Activated effector memory CD4-positive, alpha-beta T cell treated with anti-CD3 and anti-CD28 coated beads, Interleukin-2, amount 50 U/mL, for 16 hours (primary cell): ENCODE results near the gene ABHD17C.
"Not testable (repeated sequence)": the region's sequence is repeated elsewhere in the genome, so short reads cannot be mapped to it uniquely, and the experiment has no call there.

ENCODE experiments used
- DNase-seq: peaks from one replicate; pipeline ENCODE4 v3.0.0-alpha.2; 2020

ABHD17C gene

DNA sequence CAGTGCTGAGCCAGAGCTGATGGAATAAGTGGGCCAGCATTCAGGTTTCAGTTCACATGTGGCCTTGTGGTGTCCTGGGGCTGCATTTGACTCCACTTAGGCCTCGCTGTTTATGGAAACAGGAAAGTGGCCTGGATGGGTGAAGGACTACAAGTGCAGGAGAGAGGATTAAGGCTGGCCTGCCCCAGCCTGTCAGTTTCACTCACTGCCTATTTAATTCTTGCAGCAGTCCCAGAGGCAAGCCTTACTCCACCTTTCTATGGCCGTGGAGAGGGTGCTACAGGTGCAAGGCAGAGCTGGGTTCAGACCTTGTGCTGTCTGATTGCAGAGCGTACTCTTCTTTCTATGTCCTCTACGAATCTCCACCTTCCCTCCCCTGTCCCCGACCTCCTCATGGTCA lies 37.7 kb downstream of the ABHD17C start:
- no peak for DNase-seq

DNA sequence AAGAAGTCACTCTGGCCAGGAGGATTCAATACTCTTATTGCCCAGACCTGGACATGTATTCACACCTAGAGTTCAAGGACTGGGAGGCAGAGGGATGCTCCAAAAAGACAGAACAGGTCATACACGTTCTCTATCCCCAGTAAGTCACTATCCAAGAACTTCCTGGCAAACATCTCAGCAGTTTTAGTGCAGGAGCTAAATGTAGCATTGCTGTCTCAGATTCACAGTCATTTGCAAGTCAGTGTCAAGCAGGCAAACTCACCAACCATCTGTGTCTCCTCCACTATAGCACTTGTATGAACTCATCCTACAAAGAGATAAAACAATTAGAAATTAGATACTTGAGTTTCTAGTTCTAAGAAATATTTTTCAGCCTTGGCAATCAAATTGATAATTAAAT lies 38.4 kb downstream of the ABHD17C start:
- DNase-seq, result no peak

DNA sequence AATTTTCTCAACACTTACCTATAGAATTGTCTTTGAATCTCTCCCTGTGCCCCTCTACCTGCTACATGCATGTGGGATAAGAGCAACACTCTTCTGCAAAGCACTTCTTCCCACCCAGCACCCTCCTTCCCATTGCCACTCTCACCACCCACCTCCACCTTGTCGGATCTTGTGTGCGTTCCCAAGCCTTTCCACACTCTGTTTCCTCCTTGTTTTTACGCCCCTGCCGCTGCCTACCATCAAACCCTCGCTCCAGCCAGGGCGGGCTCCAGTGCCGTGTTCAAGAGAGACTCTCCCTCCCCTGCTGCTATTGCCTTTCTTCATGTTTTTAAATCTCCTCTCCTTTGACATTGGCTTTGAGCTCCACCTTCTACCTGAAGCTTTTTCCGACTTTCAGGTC lies 40.2 kb downstream of the ABHD17C start:
- no peak for DNase-seq

DNA sequence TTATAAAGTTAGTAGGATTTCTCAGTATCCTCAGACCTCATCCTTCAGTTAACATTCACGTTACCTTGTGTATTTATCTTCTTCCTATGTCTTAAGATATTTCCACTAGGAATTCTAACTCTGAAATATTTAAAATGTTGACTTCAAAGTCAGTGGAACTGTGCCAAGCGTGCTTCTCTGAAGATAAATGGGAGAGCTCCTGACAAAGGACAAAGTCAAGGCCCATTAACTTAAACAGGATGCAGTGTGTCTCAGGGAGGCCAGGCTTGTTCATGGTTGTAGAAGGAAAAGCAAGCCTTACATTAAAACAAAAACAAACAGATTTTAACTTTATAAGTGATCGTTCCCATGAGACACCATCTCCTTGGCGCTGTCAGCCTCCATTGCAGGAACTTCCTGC lies 41.5 kb downstream of the ABHD17C start:
- DNase-seq, result no peak

DNA sequence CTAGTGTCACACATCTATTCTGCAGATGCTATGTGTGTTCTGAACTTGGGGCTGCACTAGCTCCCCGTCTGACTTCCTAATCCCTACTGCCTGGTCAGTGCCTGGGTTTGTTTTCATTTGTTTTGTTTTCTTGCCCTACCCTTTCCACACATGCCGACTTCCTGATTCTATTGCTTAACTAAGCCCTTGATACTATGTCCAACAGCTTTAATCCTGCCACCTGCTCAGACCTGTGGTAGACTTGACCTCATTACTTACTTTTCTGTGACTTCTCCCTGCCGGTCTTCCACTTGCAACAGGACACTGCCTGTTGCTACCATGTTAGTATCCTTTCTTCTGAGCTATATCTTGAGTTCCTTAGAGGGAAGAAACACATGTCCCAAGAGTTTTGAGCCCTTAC lies 44.8 kb downstream of the ABHD17C start:
- no peak for DNase-seq

DNA sequence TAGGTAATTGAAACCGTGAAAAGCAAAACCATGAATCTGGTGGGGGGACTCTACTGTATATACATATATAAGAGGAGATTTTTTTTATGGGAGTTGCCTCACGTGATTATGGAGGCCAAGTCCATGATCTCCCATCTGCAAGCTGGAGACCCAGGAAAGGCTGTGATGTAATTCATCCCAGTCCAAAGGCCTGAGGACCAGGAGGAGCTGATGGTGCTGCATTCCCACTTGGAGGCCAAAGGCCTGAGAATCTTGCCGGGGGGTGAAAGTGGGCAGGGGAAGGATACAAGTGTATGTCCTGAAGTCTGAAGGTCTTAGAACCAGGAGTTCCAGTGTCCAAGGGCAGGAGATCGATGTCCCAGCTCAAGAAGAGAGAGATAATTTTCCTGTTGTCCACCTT lies 47.0 kb downstream of the ABHD17C start:
- DNase-seq, result no peak

DNA sequence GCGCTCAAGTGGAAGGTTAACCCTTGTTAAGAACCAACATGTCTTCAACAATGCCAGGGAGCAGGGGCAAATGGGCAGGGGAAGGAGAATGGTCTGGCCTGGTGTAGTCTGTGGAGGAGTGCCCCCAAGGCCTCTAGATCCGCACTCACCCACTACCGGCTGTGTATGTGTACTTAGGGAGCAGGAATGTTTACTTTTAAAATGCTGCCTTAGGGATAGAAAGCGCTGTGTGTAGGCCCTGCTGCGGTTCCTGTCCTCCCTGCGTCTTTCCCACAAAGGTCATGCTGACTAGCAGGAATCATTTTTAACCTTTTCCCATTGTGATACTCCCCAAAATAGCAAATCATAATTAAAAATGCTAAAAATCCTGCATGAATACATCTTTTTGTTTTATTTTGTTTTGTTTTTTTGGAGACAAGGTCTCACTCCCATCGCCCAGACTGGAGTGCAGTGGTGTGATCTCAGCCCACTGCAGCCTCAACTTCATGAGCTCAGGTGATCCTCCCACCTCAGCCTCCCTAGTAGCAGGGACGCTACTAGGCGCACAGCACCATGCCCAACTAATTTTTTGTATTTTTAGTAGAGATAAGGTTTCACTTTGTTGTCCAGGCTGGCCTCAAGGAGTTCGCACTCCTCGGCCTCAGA lies 48.2 kb downstream of the ABHD17C start:
- no peak for DNase-seq

DNA sequence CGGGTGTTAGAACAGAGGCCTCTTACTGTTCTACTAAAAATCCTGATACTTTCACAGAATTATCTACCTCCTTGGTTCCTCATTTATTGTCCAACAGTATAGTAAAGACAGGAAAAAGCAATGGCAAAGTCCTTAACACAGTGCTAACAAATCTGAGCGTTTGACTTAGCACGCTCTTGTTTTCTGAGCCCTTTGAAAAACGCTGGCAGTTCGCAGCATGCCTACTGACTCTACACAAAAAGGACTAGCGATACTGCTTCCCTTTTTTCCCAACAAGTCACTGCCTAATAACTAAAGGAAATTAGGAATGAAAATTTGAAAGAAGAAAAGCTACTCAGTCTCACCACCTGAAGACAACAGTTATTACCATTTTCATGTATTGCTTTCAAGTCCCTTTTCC lies 49.3 kb downstream of the ABHD17C start:
- DNase-seq, result no peak

DNA sequence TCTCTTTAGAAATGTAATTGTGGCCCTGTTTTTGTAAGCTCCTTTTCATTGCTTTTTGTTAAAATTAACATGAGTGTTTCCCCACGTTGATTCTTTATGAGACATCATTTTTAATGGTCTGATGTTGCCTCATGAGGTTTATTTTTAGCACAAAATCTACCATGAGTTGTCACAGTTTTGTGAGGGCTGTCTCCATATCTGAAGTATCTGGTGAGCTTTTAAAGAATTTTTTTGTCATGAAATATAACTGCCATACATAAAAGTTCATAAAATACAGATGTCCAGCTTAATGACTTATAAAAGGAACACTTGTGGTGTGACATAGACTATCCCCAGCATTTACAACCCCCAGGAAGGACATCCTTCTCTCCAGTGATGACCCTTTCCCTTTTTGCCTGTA lies 49.7 kb downstream of the ABHD17C start:
- no peak for DNase-seq

DNA sequence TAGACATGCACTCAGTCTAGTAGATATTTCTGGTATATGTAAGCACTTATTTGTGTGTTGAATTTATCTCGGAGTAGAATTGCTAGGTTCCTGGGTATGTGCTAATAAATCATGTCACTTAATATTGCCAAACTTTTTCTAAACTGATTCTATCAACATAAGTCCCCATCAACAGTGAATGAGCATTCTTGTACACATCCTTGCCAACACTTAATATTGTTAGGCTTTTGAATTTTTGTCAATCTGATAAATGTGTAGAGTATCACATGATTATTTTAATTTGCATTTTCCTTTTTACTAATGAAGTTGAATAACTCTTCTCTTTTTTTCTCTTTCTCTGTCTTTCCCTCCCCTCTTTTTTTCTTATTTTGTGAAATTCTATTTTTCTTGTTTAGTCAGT lies 50.8 kb downstream of the ABHD17C start:
- DNase-seq, result no peak

DNA sequence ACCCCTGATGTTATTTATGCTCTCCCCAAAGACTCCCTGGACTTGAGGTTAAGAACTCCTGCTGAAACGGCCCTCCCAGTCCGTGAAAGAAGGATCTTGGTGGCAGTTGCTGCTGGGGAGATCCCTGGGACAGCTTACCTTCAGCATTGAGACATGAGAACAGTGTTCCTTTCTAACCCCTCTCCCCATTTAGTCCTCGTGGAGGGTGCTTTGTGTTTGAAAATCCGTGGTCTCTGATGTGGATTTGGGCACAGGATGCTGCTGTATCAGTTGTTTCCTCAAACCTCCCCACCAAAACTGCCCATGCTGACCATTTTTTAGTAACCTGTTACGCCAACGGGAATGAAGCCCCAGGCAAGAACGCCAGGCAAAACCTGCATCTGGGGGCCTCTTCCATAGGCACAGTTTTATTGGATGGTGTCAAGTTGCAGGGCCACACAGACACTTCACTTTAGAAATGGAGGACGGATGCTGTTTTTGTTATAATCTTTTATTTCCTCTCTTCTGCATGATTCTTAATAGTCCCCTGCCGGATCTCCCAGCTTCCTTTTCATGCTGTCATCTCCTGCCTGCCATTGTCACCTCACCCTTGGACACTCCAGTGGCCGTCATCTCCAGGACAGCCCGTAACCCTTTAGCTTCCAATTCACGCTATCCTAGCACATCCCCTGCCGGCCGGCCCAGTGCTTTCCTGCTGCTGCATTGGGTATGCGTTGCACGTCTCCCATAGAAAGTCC lies 52.4 kb downstream of the ABHD17C start:
- DNase-seq, result no peak

DNA sequence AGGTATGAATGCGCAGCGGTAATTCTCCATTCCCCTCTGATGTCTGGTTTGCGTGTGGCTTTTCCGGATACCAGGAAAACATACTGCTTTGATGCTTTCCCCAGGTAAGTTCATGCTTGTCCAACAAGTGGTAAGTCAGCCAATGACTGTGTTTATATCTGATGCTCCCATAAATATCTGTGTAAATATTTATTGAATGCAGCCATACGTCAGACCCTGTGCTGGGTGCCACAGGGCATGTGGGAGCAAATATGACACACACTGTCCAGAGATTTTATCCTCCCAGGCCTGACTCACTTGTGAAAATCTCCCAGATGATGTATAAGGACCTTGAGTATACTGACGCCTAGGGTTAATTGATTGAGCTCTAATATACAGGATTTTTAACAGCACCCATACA lies 54.5 kb downstream of the ABHD17C start:
- no peak for DNase-seq

DNA sequence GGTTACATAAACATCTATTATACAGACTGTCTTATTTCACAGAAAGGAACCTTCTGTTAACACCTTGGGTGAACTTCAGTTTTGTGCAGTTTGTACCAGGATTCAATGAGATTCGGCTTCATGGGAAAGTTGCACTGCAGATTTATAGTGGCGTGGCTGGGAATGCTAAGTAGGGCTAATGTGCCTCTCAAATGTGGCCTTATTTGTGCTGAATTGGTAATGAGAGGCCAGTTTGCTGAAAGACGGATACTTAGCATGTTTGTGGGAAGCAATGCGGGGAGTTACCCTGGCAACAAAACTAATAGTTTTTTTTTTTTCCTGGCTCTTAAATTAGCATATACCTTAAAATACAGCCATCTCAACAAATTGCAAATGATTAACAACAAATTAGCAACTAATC lies 55.5 kb downstream of the ABHD17C start:
- DNase-seq, result no peak

DNA sequence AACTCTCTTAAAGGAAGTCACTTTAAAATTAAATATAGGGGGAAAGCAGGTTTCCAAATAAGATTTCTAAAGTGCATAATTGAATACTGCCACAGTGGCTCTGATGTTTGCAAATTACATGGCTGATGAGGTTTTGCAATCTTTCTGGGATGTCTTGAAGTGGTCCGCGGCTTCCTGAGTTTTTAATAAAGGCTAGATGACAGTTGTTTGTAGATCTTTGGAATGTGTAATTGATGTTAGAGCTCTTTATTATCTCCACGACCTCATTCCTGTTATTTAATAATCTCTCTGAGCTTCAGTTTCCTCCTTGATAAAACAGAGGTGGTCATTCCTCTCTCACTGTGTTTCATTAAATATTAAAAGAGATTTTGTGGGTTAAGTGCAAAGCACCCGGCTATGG lies 57.1 kb downstream of the ABHD17C start:
- no peak for DNase-seq

DNA sequence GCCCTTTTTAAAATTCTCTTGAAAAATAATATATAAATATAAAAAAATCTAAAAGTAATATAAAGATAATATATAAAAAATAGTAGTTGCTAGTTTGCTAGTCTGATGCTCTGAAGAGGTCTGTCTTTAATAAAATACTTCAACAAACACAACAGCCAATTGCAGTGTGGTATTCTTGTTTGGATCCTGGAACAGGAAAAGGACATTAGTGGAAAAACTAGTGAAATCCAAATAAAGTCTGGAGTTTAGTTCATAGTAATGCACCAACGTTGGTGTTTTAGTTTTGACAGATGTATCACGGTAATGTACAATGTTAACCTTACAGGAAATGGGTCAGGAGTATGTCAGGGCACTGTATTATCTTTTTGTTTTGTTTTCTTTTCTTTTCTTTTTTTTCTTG lies 58.1 kb downstream of the ABHD17C start:
- DNase-seq, result no peak

DNA sequence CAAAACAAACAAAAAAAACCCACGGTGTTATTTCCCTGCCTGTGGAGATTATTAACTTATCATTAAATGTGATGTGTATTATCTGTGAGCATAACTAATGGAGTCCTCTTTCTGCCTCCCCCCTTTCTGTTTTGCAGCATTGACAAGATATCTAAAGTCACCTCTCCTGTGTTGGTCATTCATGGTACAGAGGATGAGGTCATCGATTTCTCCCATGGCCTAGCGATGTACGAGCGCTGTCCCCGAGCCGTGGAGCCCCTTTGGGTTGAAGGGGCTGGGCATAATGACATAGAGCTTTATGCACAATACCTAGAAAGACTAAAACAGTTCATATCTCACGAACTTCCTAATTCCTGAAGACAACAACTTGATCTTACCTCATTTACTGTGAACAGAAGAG lies 58.9 kb downstream of the ABHD17C start:
- no peak for DNase-seq

DNA sequence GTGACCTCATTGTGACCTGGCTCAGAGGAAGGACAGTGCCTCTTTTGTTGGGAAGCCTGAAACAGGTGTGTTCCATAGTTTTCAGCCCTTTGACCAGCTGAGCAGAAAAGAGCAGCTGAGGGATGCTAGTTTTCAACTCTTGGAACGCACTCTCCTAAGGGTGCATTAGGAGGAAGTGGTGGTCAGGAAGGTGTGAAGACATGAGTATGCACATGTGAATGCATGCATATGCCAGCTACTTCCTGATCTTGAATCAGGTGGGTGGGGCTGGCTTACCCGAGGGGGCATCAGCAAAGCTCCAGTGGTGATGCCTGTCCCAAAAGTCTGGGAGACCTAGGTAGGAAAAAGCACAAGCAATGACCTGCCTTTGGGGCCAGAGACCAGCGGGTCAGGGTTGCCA lies 60.8 kb downstream of the ABHD17C start:
- no peak for DNase-seq

DNA sequence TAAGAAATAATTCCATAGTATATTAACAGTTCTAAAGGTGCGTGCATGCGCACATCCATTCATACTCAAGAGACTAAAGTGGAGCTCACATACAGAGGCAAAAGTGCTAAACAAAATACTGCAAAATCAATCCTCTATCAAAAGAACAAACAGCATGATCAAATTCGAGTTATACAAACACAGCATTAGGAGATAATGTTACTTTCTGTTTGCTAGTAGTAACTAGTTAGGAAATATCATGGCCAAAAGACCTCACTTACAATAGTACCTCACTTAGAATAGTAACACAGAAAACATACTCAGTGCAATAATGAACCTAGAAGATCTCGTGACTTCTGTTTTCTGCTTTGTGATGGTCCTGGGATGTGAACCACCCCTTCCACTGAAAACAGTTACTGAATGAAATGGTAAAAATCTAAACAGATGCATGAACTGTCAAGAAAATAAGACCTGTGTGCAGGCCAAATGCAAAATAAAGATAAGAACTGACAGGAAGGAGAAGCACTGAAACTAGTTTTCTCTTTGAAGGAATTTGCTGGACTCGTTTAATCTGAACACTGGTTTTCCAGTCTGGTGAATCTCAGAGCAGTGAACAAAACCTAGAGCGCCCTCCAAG lies 63.1 kb downstream of the ABHD17C start:
- DNase-seq, result no peak

DNA sequence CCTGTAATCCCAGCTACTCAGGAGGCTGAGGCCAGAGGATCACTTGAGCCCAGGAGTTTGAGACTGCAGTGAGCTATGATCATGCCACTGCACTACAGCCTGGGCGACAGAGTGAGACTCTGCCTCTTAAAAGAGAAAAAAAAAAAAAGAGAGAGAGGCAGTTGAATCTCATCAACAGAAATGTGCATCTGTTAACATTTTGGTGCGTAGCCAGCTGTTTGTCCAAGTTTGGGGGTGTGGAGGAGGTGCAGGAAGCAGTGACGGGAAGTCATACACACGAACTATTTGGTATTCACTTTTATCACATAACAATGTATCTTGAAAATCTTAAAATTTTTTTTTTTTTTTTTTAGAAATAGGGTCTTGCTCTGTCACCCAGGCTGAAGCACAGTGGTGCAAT lies 65.8 kb downstream of the ABHD17C start:
- DNase-seq, result no peak

DNA sequence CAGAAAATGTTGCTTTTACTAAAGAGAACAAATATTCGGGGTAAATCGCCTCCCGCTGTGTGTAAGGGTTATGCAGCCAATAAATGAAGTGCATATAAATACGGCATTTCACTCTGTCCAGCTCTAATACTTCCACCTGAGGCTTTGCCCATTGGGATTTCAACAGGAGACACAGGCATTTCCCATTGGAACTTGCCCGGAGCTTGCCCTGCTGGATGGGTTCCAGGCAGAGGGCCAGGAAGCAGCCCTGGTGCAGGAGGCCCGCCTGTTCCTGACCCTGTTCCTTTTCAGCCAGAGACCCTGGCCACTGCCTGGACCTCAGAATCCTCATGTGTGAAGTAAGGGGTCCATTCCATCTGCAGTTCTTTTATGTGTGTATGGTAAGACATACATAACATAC lies 66.6 kb downstream of the ABHD17C start:
- DNase-seq, result no peak

DNA sequence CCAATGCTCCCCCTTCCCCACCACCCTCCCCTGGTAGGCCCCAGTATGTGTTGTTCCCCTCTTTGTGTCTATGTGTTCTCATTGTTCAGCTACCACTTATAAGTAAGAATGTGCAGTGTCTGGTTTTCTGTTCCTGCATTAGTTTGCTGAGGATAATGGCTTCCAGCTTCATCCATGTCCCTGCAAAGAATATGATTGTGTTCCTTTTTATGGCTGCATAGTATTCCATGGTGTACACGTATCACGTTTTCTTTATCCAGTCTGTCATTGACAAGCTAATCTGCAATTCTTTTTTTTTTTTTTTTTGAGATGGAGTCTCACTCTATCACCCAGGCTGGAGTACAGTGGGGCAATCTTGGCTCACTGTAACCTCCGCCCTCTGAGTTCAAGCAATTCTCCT lies 68.1 kb downstream of the ABHD17C start:
- DNase-seq, result not testable (repeated sequence)

DNA sequence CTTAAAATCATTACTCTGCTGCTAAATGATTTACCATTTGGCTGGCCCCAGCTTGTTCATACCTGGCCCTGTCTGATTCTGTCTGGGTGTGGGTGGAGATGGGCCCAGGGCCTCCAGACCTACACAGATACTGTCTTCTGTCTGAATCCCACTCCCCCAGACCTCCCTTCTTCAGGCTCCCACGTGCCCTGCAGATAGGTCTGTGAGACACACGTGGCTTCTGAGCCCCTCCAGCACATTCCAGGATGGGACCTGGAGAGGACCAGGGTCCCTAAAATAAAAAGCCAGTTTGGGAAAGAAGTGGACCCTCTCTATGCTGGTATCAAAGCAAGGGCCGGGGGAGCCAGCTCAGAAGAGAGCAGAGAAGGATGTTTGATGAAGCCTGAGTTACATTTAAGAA lies 69.4 kb downstream of the ABHD17C start:
- no peak for DNase-seq

DNA sequence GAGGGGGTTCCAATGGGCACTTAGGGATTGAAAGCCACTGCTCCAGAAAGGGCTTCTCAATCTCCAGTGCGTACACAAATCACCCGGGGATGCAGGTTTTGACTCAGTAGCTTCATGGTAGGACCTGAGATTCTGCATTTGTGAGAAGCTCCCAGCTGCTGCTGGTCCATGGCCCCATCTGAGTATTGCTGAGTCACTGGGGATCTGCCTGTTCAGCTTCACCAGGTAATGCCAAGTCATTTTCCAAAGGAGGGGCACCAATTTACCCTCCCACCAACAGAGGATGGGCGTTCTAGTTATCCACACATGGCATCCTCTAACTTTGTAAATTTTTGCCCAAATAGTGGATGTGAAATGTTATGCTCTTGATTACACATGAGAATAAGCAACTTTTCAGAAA lies 71.2 kb downstream of the ABHD17C start:
- no peak for DNase-seq

DNA sequence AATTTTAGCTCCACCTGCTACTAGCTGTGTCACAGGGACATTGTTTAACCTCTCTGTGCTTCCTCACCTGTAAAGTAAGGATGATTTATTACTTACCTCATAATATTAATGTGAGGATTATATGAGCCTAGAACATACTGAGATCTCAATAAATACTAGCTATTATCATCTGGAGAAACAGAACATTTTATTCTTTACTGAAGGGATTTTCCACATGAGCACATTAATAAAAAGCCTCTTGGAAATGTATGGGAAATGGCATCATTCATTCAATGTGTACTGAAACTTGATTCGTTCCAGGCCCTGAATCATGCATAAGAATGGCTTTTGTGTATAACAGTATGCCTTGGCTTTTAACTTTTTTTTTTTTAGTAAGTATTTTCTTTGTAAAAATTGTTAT lies 73.0 kb downstream of the ABHD17C start:
- DNase-seq, result no peak
